Fibroblast of upper back skin (primary cell): ENCODE measurements around the gene ZNF70.

Experiments used
- DNase-seq: peaks from one replicate; pipeline ENCODE4 v3.0.0-alpha.2; 2013

The ZNF70 gene

GRCh38 chr22:23714596-23715578 is 36.0 kb downstream of the ZNF70 start:
- DNase-seq, result no peak

- DNase-seq, result no peak
Measured at GRCh38 chr22:23713696-23714595, 37.0 kb downstream of the ZNF70 start.

DNA sequence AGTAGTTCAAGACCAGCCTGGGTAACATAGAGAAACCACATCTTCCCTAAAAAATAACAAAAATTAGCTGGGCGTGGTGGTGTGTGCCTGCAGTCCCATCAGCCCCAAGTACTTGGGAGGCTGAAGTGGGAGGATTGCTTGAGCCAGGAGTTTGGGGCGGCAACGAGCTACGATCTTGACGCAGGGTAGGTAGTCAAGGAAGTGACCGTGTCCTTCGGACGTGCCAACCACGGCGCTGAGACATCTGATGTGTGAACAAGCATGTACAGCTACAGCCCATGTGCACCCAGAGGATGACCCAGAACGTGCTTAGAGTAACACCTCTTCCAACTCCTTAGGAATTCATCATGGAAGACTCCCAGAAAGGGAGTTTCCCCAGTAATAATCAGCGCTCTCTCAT is 38.7 kb downstream of the ZNF70 start:
- no peak for DNase-seq

DNA sequence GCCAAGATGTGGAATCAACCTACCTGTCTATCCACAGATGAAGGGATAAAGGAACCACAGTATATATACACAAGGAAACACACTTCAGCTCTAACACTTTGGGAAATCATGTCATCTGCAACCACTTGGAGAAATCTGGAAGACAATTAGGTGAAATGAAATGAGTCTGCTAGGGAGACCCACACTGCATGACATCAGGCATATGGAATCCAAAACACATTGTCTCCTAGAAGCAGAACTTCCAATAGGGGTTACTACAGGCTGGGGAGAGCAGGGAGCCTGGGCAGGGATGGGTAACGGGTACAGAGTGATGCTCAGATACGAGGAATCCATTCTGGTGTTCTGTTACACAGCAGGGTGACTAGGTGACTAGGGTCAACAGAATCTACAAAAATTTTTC is 41.8 kb downstream of the ZNF70 start:
- DNase-seq, result peak; percentile 44

- no peak for DNase-seq
Measured at GRCh38 chr22:23708270-23708669, 42.6 kb downstream of the ZNF70 start.

- DNase-seq, result no peak
Measured at GRCh38 chr22:23705358-23705757, 45.6 kb downstream of the ZNF70 start.

GRCh38 chr22:23704829-23705228 is 46.1 kb downstream of the ZNF70 start:
- DNase-seq, result no peak

DNA sequence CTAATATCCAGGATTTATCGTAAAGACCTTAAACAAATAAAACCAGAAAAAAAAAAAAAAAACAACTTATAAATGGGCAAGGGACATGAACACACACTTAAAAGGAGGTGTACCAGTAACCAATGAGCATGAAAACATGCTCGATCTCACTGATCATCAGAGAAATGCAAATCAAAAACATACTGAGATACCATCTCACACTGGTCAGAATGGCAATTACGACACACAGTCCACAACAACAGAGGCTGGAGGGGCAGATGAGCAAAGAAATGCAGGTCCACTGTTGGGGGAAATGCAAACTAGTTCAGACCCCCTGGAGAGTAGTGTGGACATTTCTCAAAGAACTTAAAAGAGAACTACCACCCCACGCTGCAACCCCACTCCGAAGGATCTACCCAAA is 46.9 kb downstream of the ZNF70 start:
- DNase-seq, result no peak

DNA sequence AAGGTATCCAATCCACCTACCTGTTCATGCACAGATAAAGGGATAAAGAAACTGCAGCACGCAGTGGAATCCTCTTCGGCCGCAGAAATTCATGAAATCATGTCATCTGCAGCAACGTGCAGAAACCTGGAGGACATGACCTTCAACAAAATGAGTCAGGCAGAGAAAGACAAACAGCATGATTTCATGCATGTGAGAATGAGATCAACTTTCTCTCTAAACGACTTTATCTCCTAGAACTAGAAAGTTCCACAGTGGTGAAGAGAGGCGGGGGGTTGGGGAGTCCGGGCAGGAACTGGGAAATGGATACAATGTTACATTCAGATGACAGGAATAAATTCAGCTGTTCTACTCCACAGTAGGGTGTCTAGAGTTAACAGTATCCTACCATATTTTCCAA is 50.2 kb downstream of the ZNF70 start:
- no peak for DNase-seq

- DNase-seq, result no peak
Measured at GRCh38 chr22:23698673-23699235, 52.2 kb downstream of the ZNF70 start.

GRCh38 chr22:23698094-23698493 is 52.8 kb downstream of the ZNF70 start:
- DNase-seq, result no peak

DNA sequence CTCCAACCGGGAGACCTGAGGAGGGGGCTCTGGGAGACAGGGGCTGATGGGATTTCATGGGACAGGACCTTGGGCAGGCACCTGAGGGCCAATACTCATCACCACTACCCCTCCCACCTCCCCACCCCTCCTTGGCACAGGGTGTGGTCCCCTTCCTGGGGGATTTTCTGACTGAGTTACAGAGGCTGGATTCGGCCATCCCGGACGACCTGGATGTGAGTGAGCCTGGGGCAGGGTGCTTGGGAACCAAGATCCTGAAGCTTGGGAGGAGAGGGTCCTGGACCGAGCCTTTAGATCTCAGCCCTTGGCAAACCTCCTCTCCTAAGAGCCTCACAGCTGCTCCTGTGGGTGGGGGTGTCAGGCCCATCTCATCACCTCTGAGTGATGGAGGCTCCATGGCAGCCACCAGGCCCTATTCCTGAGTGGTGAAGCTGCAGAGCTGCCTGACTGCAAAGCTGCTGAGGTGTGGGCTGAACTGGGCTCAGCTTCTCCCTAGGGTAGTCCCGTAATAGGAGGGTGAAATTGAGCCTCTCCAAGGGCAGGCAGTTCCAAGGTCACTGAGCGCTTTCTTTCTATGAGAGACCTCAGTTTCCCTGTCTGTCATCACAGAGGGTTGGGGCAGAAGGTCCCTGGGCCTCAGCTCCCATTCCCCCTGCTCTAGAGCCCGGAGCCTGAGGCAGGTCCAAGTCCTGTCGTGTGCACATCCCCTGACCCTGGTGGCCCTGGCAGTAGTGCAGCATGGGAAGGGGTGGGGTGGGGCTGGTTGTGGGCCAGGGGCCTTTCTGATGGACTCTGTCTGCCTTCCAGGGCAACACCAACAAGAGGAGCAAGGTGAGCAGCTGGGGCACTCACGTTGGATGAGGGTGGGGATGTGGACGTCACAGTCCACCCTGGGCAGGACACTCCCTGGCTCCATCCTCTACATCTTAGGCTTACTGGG is 53.6 kb downstream of the ZNF70 start:
- DNase-seq, result no peak

GRCh38 chr22:23696326-23696851 is 54.5 kb downstream of the ZNF70 start:
- DNase-seq, result no peak

DNA sequence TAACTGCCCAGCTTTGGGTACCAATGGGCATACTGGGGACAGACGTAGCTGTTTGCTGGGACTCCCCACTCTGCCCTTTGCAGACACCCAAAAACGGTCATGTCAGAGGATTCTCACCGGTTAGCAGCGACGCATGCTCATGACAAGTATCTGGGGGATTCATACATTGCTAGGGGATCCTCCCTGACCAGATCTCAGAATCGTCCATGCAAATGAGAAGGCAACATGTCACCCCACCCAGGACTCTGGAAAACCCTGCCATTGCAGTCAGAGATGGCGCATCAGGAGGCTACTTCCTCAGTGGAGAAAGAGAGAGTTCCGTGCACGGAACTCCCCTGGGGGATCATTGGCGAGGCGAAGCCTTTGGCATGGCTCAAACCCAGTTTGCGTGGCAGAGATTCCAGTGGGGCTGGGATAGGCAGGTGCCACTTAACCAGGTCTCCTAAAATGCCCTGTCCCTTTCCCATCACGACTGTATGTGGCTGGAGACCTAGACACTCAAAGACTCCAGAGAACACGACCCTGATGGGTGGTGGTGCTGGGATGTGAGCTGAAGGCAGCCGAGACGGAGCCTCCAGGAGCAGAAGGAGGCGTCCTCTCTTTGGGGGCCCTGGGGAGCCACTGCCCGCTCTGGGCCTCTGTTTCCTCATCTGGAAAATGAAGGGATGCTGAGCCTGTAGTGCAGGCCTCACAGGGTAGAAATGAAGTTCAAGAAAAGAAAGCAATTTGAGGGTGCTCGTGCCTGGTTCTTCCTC is 55.2 kb downstream of the ZNF70 start:
- no peak for DNase-seq

GRCh38 chr22:23695141-23695540 is 55.8 kb downstream of the ZNF70 start:
- DNase-seq, result no peak

- DNase-seq, result no peak
Measured at GRCh38 chr22:23693979-23694680, 56.8 kb downstream of the ZNF70 start.

GRCh38 chr22:23692598-23693291 is 58.2 kb downstream of the ZNF70 start:
- DNase-seq, result no peak

DNA sequence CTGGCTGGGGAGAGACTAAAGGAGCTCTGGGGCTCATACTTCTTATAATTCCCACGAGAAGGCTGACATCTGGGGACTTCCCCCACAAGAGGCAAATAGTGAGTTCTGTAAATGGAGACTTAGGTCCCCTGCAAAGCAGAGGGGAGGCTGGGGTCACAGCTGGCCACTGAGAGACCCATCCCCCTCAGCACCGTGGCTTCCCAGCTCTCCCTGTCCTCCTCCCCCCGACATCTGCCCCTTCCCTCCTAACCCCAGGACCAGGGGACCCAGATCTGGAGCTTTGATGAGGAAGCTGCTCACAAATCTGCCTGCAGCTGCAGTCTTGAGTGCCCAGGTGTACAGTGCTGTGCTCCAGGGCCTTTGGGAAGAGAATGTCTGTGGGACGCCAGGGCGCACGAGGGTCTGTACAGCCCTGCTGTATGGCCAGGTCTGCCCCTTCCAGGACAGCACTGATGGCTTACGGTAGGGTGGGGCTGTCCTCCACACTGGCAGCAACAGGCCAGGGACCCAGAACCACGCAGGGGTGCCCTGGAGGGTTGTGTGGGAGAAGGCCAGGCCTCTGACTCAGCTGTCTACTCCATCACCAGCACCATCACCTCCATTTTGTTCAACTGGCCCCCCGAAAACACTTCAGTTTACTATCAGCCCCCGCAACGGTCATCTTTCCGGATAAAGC is 59.0 kb downstream of the ZNF70 start:
- no peak for DNase-seq

GRCh38 chr22:23690713-23691112 is 60.2 kb downstream of the ZNF70 start, which contains the start of gene RGL4:
Gene RGL4 (plus strand): TSS chr22:23691013. CDS start chr22:23692031, 1,018 bp downstream.
- DNase-seq, result no peak
